NCI-H1048 (cell line): ENCODE data around the gene NOTCH1.

Source experiments
- DNase-seq: peaks from one replicate; lab custom pipeline; 2025; lab: John Stamatoyannopoulos, UW

Gene NOTCH1

GRCh38 chr9:136484153-136485048 lies 61.4 kb downstream of the NOTCH1 start:
- DNase-seq, result no peak

- peak; percentile 85 for DNase-seq
These were observed 62.2 kb downstream of the NOTCH1 start for GRCh38 chr9:136483589-136484152.

- peak; percentile 99 for DNase-seq
These were observed 62.9 kb downstream of the NOTCH1 start, which contains the start of gene SEC16A for GRCh38 chr9:136482793-136483588. Gene SEC16A (minus strand): TSS chr9:136483040. CDS start chr9:136477615, 5,425 bp downstream.

- DNase-seq, result no peak
These were observed 63.6 kb downstream of the NOTCH1 start for GRCh38 chr9:136482046-136482792.

GRCh38 chr9:136481558-136481957 lies 64.3 kb downstream of the NOTCH1 start:
- no peak for DNase-seq

- DNase-seq, result no peak
These were observed 69.3 kb downstream of the NOTCH1 start for GRCh38 chr9:136476369-136477150.

GRCh38 chr9:136474974-136475865 lies 70.6 kb downstream of the NOTCH1 start:
- no peak for DNase-seq

GRCh38 chr9:136474021-136474640 lies 71.7 kb downstream of the NOTCH1 start:
- DNase-seq, result no peak

- DNase-seq, result no peak
These were observed 72.5 kb downstream of the NOTCH1 start for GRCh38 chr9:136473354-136473721.

GRCh38 chr9:136472640-136473353 lies 73.1 kb downstream of the NOTCH1 start:
- DNase-seq, result no peak

- no peak for DNase-seq
These were observed 73.9 kb downstream of the NOTCH1 start for GRCh38 chr9:136471802-136472487.

- no peak for DNase-seq
These were observed 74.9 kb downstream of the NOTCH1 start for GRCh38 chr9:136470792-136471469.

- DNase-seq, result no peak
These were observed 75.5 kb downstream of the NOTCH1 start for GRCh38 chr9:136470356-136470755.

- no peak for DNase-seq
These were observed 78.1 kb downstream of the NOTCH1 start for GRCh38 chr9:136467766-136468165.

GRCh38 chr9:136466155-136466541 lies 79.7 kb downstream of the NOTCH1 start:
- no peak for DNase-seq

- DNase-seq, result no peak
These were observed 80.2 kb downstream of the NOTCH1 start for GRCh38 chr9:136465500-136466154.

GRCh38 chr9:136464241-136464640 lies 81.6 kb downstream of the NOTCH1 start:
- no peak for DNase-seq
